OCI-LY1 (cell line): ENCODE results near the gene SERHL2.
"Not testable (repeated sequence)": the region's sequence is repeated elsewhere in the genome, so short reads cannot be mapped to it uniquely, and the experiment has no call there.

ENCODE experiments used
- CTCF ChIP-seq: fragments of 200-600 bp; sonication (generic), shearing (Covaris generic); IDR thresholded peaks from 2 replicates; pipeline ENCODE4 v1.5.1; 2017; ENCODE audit warnings: mild to moderate bottlenecking, antibody characterized with exemption, low read length, moderate library complexity, mixed read lengths
- EZH2 ChIP-seq: fragments of 200-600 bp; sonication (generic), shearing (Covaris generic); IDR thresholded peaks from 2 replicates; pipeline ENCODE4 v1.8.0; 2017; ENCODE audit warnings: borderline replicate concordance, mixed run types, mild to moderate bottlenecking, antibody characterized with exemption, low read length, moderate library complexity, mixed read lengths

- TF ChIP-seq CTCF, EZH2: not testable (repeated sequence)
Observed at GRCh38 chr22:42512273-42512990, 41.3 kb upstream of the SERHL2 start.
